Measurements from ENCODE around the gene PSAP. TPM values are rescaled to one million over a fixed set of nuclear protein-coding genes. Genes with fewer than 3 reads are reported as not detected.

The PSAP gene
- total RNA-seq, 1 donor from 2014 or later: 510 TPM

DNA sequence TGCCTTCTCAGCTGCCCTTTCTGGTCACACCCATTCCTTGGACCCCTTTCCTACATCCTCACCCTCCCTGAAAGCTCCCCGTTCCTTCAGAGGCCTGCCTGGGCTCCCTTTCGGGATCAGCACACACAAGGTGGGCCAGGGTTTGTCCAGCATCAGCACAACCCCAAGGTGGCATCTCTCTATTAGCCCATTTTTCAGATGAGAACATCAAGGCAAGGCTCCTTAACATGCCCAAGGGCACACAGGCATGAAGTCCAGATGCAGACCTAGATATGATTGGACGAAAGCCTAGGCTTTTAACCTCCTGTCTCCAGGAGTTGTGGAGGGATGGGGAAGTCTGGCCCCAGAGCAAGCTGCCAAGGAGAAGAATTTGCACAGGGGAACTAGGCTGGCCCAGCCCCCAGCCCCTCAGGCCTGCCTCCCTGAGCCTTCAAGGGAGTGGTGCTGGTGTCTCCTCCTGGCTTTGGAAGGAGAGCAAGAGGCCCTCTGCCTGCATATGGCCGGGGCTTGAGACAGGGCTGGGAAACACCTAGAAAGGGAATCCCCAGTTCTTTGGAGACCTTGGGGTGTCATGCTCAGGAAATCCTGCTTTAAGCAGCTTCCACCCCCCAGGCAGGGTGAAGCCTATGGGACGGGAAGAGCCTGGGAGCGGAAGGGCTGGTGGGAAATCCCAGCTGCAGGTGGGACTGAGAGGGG, 68.7 kb downstream of the PSAP start:
- Mint-ChIP-seq H3K27me3 (peaks cover 20% of the 10 kb centered on the region), H3K9me3 (ENCODE audit: low read depth) (no peaks in the 10 kb centered on the region), H3K36me3 (ENCODE audit: insufficient read depth) (no peaks in the 10 kb centered on the region), H3K27ac (no peak overlapping the region), H3K4me3 (ENCODE audit: low read depth) (no peak overlapping the region), H3K4me1 (ENCODE audit: low read depth) (no peaks in the 10 kb centered on the region)
- TF ChIP-seq, protein P1, sequence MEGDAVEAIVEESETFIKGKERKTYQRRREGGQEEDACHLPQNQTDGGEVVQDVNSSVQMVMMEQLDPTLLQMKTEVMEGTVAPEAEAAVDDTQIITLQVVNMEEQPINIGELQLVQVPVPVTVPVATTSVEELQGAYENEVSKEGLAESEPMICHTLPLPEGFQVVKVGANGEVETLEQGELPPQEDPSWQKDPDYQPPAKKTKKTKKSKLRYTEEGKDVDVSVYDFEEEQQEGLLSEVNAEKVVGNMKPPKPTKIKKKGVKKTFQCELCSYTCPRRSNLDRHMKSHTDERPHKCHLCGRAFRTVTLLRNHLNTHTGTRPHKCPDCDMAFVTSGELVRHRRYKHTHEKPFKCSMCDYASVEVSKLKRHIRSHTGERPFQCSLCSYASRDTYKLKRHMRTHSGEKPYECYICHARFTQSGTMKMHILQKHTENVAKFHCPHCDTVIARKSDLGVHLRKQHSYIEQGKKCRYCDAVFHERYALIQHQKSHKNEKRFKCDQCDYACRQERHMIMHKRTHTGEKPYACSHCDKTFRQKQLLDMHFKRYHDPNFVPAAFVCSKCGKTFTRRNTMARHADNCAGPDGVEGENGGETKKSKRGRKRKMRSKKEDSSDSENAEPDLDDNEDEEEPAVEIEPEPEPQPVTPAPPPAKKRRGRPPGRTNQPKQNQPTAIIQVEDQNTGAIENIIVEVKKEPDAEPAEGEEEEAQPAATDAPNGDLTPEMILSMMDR (IDR thresholded peaks at IDR 0.05; ENCODE audit: unreplicated experiment): no peak
- no peak for DNase-seq (ENCODE audit: low spot score, unreplicated experiment)

DNA sequence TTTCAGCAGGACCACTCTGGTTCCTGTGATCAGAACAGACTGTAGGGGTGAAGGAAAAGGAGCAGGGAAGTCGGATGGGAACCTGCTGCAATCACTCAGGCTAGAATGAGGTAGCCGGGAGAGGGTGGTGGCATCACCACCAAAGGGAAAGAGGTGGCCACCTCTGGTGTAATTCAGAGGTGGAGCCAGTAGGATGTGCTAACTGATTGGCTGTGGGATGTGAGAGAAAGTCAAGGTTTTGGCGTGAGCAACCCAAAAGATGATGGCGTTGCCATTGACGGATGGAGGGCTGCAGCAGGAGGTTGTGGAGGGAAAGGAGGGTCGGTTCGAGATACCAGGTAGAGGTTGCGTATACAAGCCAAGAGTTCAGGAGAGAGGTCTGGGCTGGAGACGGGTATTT, 70.3 kb downstream of the PSAP start:
- DNase-seq (ENCODE audit: low spot score, unreplicated experiment): no peak
- no peaks in the 10 kb centered on the region for H3K4me1 Mint-ChIP-seq (ENCODE audit: low read depth)
- TF ChIP-seq, protein P1 (IDR thresholded peaks at IDR 0.05; ENCODE audit: unreplicated experiment): no peak
- H3K36me3 Mint-ChIP-seq (ENCODE audit: insufficient read depth): no peaks in the 10 kb centered on the region
- no peak overlapping the region for H3K4me3 Mint-ChIP-seq (ENCODE audit: low read depth)
- H3K27me3 Mint-ChIP-seq: peaks cover 27% of the 10 kb centered on the region
- no peak overlapping the region for H3K27ac Mint-ChIP-seq
- H3K9me3 Mint-ChIP-seq (ENCODE audit: low read depth): no peaks in the 10 kb centered on the region

DNA sequence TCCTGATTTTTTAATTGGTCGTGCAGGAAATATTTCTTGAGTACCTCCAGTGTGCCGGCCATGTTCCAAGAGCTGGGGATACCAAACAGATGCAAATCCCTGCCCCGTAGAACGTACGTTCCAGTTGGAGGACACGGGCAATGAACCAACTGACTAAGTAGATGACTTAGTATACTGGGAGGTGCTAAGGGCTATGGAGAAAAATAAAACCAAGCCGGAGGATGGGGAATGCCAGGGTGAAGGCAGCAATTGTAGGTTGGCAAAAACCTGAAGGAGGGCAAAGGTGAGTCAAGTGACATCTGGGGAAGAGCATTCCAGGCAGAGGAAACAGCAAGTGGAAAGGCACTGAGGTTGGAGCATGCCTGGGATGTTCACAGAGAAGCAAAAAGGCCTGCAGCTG, 70.9 kb downstream of the PSAP start:
- H3K36me3 Mint-ChIP-seq (ENCODE audit: insufficient read depth): no peaks in the 10 kb centered on the region
- no peaks in the 10 kb centered on the region for H3K4me1 Mint-ChIP-seq (ENCODE audit: low read depth)
- DNase-seq (ENCODE audit: low spot score, unreplicated experiment): no peak
- H3K27me3 Mint-ChIP-seq: peaks cover 31% of the 10 kb centered on the region
- H3K27ac Mint-ChIP-seq: no peak overlapping the region
- H3K4me3 Mint-ChIP-seq (ENCODE audit: low read depth): no peak overlapping the region
- no peaks in the 10 kb centered on the region for H3K9me3 Mint-ChIP-seq (ENCODE audit: low read depth)
- TF ChIP-seq, protein P1 (IDR thresholded peaks at IDR 0.05; ENCODE audit: unreplicated experiment): no peak

DNA sequence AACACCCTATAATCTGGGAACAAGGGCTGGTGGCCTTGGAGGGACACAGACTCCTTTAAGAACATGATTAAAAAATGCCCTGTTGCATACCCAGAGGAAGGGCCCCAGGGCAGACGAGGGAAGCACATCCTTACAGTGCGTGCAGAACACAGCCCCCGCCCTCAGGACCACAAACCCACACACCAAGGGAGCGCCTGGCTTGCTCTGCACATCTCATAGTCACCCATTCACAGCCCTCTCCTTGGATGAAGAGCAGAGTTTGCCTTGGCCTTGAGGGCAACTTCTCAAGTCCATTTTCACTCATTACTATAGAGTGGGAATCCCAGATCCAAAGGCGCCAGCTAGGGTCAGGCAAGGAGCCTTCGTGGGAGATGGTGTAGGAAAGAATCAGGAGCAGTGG, 71.4 kb downstream of the PSAP start:
- TF ChIP-seq, protein P1 (IDR thresholded peaks at IDR 0.05; ENCODE audit: unreplicated experiment): no peak
- Mint-ChIP-seq H3K9me3 (ENCODE audit: low read depth) (no peaks in the 10 kb centered on the region), H3K4me3 (ENCODE audit: low read depth) (no peak overlapping the region), H3K27ac (no peak overlapping the region), H3K36me3 (ENCODE audit: insufficient read depth) (no peaks in the 10 kb centered on the region), H3K4me1 (ENCODE audit: low read depth) (no peaks in the 10 kb centered on the region), H3K27me3 (peaks cover 31% of the 10 kb centered on the region)
- no peak for DNase-seq (ENCODE audit: low spot score, unreplicated experiment)

DNA sequence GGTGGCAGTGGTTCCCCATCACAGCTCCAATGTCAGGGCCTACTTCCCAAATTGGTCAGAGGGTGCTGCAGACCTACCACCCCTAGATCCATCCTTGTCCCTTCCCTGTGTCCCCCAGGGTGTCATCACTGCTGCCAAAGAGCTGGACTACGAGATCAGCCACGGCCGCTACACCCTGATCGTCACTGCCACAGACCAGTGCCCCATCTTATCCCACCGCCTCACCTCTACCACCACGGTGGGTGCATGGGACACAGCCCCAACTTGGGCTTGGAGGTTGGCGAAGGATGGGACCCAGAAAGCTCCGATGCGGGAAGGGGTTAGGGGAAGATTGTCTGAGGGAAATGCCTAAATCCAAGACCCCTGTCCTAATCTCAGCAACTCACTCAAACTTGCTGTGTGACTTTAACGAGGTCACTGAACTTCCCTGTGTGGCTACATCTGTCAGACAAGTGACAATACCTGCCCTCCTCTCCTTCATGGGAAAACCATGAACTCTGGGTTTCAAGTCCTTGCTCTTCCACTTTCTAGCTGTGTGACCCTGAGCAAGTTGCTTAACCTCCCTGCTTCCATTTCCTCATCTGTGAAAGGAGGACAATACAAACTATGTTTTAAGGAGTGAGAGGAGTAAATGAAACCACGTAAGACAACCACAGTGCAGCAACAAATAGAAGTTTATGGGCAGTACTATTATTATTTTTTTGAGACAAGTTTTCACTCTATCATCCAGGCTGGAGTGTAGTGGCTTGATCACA, 72.8 kb downstream of the PSAP start:
- no peak overlapping the region for H3K27ac Mint-ChIP-seq
- DNase-seq (ENCODE audit: low spot score, unreplicated experiment): no peak
- H3K9me3 Mint-ChIP-seq (ENCODE audit: low read depth): no peaks in the 10 kb centered on the region
- no peaks in the 10 kb centered on the region for H3K36me3 Mint-ChIP-seq (ENCODE audit: insufficient read depth)
- no peak overlapping the region for H3K4me3 Mint-ChIP-seq (ENCODE audit: low read depth)
- peaks cover 40% of the 10 kb centered on the region for H3K27me3 Mint-ChIP-seq
- TF ChIP-seq, protein P1 (IDR thresholded peaks at IDR 0.05; ENCODE audit: unreplicated experiment): no peak
- peaks cover 7% of the 10 kb centered on the region for H3K4me1 Mint-ChIP-seq (ENCODE audit: low read depth)
